ENCODE measurements around the gene APBA2.

- no peak for TF ChIP-seq CTCF (IDR thresholded peaks at IDR 0.05; ENCODE audit: low read depth, low read length)
- TF ChIP-seq EZH2phosphoT487 (IDR thresholded peaks at IDR 0.05; ENCODE audit: low read depth) = no peak
These were observed 72.1 kb downstream of the APBA2 start for GRCh38 chr15:28957606-28958498.
